ENCODE data around the gene HNRNPUL2.

The HNRNPUL2 gene

DNA sequence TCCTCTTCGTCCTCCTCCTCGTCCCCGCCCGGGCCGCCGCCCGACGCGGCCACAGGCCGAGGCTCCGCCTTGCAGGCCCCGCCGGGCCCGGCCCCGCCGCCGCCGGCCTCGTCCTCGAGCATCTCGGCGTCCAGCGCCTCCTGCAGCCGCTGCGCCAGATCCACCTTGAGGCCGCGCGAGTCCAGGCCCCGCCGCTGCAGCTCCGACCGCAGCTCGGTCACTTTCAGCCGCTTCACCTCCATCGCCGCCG is 417 bp downstream of the HNRNPUL2 start:
- DNase-seq (ENCODE audit: low read depth in 2 of 2): no peak

DNA sequence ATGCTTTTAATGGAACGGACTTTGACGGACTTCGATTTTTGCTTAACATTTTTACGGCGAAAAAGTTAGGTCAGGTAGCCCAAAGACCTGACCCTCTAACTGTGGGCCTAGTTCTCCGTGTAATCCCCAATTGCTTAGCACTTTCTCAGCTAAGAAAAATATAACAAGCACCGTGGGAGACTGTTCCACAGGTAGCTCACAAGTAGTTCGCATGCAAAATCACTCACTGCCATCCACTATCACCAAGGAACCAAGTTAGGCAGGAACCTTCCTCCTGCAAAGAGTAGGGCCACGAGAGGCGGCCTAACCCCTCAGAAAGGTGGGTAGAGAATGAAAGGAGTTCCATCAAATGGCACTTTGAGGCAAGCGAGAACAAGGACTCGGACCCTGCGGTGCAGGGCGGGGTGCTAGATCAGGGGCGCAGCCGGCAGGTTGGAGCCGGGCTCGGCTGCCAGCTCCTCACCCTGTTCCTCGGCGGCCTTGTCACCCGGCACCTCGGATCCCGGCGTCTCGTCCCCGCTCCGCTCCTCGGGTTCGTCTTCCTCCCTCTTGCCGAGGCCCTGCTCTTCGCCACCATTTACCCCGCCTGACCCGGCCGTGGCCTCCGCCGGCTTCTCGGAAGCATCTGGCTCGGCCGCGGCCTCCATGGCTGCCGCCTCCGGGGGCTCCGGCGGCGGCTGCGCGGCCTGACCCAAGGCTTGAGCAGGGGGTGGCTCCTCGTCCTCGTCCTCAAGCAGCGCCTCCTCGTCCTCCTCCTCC is 922 bp downstream of the HNRNPUL2 start:
- no peak for DNase-seq (ENCODE audit: low read depth in 2 of 2)

DNA sequence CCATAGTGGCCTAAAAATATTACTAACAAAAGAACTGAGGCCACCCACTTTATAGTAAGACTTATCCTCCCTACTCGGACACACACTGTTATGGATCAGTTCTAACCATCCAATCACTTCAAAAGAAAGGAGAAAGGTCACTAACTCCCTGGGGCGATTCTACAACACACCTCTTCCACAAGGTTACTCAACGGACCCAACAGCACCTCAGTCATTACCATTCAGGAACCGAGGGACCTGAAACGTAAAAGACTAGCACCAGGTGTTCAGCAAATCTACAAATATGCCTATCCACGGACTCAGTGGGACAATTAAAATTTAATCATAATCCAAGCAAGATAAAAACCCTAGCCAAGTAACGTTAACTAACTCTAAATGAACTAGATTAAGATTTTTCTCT is 1.6 kb downstream of the HNRNPUL2 start:
- DNase-seq (ENCODE audit: low read depth in 2 of 2): no peak

DNA sequence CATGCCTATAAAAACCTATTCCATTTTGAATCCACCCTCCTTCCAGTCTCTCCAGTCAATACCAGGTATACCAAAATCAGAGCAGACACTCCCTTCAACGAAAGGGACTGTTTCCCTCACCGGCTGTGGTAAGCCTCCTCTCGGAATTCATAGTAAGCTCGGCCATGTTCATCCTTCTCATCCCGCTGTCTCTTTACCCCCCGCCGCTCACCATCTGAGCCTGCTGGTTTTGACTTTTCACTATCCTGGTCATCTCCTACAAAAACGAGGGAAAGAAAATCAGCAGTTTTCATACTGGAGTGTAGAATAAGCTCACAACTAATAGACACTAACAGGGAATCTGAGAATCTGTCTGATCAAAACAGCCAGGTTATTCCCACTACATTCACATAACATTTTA is 3.1 kb downstream of the HNRNPUL2 start:
- DNase-seq (ENCODE audit: low read depth in 2 of 2): no peak

DNA sequence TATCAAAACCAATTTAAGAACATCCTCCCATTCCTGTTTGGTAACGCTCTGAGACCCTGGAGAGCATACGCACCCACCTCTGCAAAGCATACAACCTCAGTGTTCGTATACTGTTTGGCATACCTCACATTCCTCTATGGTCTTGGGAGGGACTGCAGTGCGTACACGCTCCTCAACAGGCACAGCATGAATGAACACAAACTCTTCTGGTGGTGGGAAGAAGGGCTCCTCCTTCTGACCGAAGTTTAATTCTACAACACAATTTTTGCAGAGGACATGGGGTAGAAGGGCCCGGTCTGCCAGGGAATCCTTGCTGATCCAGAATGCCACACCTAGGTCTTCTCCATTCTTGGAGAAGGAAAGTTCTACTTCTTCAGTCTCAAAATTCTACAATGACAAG is 5.3 kb downstream of the HNRNPUL2 start:
- DNase-seq (ENCODE audit: low read depth in 2 of 2): no peak

DNA sequence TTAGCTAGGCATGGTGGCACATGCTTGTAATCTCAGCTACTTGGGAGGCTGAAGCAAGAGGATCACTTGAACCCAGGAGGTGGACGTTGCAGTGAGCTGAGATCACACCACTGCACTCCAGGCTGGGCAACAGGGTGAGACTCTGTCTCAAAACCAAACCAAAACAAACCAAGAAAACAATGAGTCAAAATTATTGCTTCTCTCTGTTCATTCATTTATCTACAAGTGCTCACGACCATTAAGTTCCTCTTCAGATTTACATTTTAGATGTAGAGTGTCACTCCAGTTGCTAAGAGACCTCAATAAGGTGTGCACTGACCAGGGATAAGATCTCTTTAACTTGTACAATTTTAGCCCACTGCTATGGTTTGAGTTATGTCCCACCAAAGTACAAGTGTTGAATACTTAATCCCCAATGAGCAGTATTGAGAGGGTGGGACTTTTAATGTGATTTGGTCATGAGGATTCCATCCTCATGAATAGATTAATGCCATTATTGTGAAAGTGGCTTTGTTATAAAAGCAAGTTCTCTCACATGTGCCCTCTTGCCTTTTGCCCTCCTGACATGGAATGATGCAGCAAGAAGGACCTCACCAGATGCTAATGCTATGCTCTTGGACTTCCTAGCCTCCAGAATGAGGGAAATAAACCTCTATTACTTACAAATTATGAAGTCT is 7.8 kb downstream of the HNRNPUL2 start:
- no peak for DNase-seq (ENCODE audit: low read depth in 2 of 2)

DNA sequence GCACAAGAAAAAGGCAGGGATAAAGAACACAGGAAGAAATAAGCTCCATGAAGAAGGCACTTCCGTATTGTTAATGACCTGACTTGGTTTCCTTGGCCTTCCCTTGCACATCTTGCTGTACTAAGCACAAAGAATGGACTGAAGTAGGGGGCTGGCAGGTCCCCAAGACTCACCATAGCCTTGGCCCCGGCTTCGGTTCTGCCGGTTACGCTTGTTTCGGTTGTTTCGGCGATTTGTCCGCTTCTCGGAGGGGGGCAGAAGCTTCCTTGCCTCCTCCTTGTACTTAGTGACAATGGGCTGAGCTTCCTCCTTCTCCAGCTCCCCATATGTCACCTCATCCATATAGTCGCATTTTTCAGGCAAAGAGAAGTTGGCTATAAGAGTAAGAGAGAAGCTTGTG is 10.4 kb downstream of the HNRNPUL2 start:
- DNase-seq (ENCODE audit: low read depth in 2 of 2): no peak

DNA sequence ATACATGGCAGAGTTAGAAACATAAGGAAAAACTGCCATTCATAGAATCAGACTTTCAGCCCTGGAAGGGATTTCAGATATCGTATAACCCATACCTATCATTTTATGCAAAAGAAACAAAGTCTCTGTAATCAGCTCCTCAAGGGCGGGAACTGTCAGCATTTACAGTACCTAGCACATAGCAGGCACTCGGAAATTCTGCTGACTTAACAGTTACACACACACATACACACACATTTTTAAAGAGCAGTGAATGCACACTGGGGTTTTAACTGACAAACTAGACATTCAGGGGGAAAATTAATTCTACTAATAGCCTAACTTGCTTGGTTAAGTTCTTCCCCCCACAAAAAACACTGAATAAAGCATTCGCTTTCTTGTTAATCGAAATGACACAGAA is 11.1 kb downstream of the HNRNPUL2 start:
- no peak for DNase-seq (ENCODE audit: low read depth in 2 of 2)

DNA sequence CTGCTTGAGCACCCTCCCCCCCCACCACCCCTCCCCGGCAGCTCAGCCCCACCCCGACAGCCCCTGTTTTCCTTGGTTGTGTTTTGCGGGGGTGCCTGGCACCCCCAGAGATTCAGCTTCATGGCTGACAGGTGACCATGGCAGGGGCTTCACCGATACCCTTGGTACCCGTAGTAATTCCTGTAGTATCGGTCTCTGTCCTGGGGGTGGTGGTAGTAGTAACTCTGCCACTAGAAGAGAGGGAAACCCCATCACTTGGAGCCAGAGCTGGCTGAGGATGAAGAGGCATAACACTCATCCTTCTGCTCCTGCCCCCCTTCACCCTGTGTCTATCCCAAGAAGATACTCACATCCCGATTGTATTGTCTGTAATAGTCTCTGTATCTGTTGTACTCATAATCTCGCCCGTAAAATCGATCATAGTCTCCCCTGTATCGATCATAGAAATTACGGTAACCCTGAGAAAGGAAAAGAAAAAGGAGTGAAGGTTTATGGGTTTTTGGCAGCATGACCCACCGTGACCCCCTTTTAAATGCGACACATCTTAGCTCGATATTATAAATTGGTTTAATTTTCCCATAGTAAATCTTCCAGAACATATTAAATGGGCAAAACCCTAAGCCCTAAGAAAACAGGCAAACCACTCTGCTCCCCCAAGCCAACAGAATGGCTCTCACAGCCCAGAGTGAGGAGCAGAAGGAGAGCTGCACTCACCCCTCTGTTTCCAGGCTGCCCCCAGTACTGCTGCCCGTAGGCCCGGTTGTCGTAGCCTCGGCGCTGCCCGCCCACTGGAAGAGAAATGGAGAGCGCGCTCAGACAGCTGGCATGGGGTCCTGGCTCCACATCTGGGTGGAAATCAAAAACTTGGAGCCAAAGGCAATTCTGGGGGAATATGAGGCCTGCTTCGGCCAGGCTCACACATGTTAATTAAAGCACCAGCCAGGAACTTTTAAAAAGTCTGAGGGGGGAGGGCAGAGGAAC is 11.8 kb downstream of the HNRNPUL2 start:
- no peak for DNase-seq (ENCODE audit: low read depth in 2 of 2)

DNA sequence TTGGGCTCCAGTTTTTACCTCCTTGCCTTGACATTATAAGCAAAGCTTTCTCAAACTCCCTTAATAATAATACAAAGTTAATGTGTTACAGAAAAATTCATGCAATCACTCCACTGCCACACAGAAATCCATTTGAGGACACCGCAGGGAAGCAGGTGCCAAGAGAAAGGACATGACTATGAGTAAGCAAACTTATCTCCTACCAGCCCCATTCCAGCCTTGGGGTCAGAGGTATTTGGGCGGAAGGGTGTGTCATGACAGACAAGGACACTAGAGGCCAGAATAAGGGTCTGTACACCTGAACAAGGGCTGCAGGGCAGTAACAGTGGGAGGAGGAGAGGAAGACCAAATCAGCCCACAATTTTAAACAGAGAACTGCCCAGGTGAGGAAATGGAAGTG is 13.9 kb downstream of the HNRNPUL2 start:
- no peak for DNase-seq (ENCODE audit: low read depth in 2 of 2)

DNA sequence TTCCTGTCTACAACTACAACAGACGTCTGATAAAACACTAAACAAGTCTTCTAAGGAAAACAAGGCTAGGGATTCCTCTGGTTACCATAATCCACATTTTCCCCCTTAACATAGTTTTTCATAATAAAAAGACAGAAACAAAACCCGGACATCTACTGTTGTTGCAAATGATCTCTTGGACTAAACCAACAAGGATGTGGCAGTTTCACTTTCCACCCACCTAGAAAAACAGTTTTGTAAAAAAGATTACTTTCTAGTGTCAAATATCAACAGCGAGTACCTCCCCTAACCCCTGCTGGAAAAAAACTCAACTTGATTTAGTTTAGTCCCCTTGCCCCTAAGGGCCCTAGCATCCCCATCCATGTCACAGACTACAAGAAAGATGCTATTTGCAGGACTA is 14.4 kb downstream of the HNRNPUL2 start:
- DNase-seq (ENCODE audit: low read depth in 2 of 2): no peak

DNA sequence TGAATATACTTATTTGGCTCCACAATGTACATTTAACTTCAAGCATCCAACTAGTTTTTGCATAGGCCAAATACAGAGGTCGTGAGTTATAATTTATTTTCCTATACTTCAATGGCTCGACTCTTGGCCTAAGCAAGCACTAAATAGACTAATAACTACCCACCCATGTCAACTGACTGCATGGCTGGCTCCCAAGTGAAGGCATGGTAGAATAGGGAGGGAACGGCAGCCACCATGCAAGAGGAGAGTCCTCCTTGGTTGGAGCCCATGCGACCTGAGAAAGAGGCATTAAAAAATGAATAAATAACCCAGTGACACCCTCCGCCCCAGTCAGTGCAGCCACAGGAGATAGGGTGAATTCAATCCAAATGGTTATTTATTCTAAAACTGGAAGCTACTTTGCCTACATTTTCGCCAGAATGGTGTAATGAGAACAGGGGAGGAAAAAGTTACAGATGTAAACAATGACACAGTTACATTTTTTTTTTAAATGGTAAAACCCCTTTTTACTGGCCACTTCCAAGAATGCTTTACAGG is 14.9 kb downstream of the HNRNPUL2 start:
- DNase-seq (ENCODE audit: low read depth in 2 of 2): no peak

DNA sequence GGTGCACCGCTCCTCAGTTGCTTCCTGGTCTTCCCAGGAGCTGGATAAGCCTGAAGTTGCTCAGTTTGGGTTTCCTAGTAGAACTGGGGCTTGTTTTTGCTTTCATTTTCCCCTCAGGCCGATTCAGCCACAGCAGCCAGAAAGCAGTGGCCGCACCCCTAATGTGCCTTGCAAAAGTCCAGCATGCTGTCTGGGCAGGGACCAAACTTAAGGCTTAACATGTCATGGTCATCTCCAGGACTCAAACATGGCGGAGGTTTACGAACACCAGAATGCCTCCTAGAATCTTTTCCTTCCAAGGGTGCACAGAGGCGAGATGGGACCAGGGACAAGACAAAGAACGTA is 17.3 kb downstream of the HNRNPUL2 start:
- DNase-seq (ENCODE audit: low read depth in 2 of 2): no peak

DNA sequence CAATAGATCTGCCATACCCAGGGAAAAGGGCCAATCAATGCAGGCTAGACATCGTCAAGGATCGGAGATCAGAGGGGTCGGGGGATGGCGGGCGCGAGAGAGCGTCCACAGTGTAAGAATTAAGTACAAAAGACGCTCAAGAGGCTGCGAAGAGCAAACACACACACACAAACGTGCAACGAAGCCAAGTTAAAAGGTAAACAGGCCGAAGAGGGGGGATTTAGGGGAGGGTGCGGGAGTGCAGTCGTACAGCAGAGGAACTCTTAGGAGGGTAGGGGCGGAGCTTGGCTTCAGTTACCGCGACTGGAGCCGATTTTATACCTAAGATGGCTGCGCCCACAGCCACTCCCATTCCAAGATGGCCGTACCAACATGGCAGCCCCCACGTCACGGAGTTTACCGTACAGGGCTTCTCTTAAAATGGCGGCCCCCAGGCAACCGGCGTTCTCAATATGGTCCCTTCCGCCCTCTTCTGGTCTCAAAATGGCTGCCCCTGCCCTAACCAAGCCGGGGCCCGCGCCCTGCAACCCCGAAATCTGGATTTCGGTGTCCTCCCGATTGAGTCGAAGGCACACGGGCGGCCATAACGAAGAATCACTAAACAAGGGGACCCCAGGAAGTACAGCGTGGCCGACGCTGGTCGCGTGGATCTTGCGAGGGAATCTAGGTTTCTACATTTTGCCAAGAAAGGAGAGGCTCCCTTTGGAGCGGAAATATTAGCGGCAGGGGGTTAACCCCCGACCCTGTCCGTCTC is 17.8 kb downstream of the HNRNPUL2 start:
- peak; percentile 92 to 96 for DNase-seq (ENCODE audit: low read depth in 2 of 2)

DNA sequence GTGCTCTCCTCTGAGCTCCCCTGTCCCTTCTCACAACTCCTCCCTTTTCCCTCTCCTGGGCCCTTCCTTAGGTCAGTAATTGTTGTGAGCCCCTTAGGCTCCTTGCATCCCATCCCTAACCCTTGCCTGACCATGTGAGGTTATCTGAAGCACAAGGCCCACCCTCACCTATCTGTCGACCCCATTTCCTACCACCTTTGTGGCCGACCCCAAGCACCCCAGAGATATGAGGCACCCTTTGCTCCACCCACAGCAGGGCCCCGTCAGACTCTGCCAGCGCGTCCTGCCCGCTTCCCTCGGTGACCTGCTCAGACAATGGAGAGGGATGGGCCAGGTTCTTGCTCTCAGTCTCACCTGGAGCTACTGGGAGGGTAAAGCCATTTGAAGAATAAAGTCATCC is 18.5 kb downstream of the HNRNPUL2 start:
- no peak for DNase-seq (ENCODE audit: low read depth in 2 of 2)

DNA sequence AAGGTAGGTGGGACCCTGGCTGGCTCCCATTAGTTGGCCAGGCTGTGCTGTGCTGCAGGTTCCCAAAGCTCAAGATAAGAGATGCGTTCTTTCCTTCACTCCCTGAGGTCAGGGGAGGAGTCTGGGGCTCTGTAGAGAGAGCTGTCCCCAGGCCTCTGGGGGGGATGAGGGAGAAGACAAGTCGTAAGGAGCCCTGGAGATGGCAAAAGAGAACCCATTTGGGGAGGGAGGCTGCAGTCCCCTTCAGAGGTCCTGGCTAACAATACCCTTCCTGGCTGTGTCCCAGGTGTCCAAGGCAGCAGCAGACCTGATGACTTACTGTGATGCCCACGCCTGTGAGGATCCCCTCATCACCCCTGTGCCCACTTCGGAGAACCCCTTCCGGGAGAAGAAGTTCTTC is 18.9 kb downstream of the HNRNPUL2 start:
- DNase-seq (ENCODE audit: low read depth in 2 of 2): no peak

DNA sequence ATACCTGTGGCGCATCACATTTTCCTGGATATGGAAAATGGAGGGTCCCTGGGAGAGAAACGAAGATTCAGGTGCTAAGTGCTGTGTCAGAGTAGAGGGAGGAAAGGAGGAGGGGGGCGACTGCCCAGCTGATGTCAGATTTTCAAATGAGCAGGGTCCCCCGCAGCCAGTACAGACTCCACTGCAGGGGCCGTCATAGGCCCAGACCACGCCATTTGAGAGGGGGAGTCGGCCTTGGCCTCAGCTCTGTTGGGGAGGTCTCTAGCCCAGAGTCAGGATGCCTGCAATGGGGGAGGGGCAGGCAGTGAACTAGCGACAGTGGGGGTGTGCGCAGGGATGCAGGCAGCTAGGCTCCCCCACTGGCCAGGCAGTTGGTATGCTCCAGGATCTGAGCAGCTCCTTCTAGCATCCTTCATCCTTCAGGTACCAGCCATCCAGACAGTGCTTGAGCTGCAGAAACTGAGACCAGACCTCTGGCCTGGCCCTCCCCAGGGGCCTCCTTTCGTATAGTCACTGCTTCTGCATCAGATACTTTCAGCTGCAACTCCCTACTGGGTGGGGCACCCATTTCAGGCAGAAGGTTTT is 19.9 kb downstream of the HNRNPUL2 start, which contains the start of the genes BSCL2 and GNG3:
BSCL2 (minus strand) TSS at position 148 of the 585 bp plus-strand sequence. CDS start 229 bp downstream, outside the sequence.
GNG3 (plus strand) TSS at position 400 of the 585 bp plus-strand sequence. CDS start 620 bp downstream, outside the sequence.
- no peak for DNase-seq (ENCODE audit: low read depth in 2 of 2)

DNA sequence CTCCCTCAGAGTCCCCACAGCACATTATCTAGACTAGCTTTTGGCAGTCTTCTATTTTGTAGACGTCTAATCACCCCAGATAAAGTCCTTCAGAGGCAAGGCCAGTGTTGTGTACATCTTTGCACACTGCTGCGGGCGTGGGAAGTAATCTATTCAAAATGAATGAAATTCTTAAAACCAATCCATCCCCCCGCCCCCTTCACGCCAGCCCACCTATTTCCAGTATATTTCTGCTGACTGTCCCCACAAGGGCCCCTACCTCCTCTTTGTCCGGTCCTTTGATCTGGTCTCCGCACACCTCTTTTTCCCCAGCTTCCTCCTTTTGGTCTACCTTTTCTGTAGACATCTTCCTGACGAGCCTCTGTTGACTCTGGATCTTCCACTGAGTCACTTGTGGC is 20.4 kb downstream of the HNRNPUL2 start:
- DNase-seq (ENCODE audit: low read depth in 2 of 2): no peak

DNA sequence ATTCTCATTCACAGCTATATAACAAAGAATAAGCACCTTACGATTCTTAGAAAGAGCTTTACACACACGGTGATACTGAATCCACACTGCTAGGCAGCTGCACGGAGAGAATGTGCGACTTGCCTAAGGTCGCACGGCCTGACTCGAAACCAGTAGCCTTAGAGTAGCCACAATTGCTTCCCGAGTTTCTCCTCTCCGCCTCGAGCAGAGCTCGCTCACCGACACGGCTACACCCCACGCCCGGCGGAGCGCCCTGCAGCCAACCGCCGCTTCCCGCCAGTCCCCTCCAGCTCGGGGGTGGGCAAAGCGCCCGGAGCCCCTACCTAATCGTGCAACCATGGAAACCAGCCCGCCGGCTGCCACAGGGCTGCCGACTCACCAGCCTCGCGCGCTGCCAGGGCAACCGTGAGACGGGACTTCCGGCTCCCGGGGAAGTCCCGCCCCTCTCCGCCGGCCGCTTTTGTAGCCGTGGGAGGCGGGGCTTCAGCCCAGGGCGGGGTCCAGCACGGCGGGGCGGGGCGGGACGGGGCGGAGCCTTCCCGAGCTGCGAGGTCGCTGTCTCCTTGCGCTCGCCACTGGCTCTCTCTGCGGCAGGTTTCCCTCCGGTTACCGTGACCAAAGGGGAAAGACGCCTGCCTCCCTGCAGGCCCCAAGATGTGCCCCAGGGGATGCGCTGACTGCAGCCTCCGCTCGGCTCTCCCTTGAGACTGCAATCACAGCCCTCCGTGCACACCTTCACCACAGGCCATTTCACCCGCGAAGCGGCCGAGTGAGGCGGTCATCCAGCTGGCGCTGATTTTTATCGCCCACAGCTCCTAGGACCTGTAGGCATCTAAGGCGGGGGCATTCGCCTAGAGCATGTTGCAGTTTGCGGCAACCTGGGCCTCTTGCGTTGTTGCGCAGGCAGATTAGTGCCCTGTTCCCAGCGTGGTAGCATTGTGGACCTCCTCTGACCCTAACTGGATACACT is 21.1 kb downstream of the HNRNPUL2 start:
- DNase-seq (ENCODE audit: low read depth in 2 of 2): peak; percentile 89 to 91

DNA sequence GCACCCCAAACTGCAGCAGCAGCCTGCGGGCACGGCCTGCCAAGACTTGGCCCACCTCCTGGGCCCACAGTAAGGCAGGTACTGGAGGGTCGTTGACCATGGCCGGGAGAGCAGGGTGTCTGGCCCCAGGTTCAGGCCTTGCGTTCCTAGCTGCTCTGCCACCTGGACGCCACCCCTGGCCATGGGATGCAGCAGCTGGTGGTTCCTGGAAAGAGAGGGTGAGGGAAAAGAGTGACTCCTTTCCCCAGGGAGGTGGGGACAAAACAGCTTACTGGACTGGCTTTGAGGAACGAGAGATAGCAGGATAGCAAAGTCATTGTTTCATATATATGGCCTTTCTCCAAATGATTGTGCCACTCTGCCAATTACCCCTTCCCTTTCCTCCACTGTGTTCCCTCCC is 21.8 kb downstream of the HNRNPUL2 start:
- DNase-seq (ENCODE audit: low read depth in 2 of 2): no peak

All from activated CD8-positive, alpha-beta memory T cell treated with anti-CD3 and anti-CD28 coated beads for 4 hours (primary cell).